B cell (primary cell): ENCODE data around the gene TCF7L2. TPM values are rescaled to one million over a fixed set of nuclear protein-coding genes. Genes with fewer than 3 reads are reported as not detected.

Experiments used
- ATAC-seq: fragments of 200-7000 bp; cut with Tn5 transposase; one replicate; pipeline ENCODE4 v1.10.0; 2021; ENCODE audit warnings: low read depth, mild to moderate bottlenecking, moderate number of reproducible peaks, moderate library complexity
- CTCF ChIA-PET: fragments of 350-600 bp; sonication (Branson Sonifier 250); formaldehyde crosslinking; loops from one replicate; lab custom pipeline; 2021; ENCODE audit warnings: antibody characterized with exemption, inconsistent platforms; lab: Charles Lee
- POLR2A ChIA-PET: fragments of 350-600 bp; sonication (Branson Sonifier 250); formaldehyde crosslinking; loops from one replicate; lab custom pipeline; 2021; ENCODE audit warnings: antibody characterized with exemption; lab: Charles Lee
- DNase-seq: peaks from one replicate; pipeline ENCODE4 v3.0.0; 2013
- H2AFZ ChIP-seq: 2 replicates; pipeline ENCODE4 v1.6.1; 2012; ENCODE audit warnings: mild to moderate bottlenecking, low read depth, low read length; ENCODE audit not compliant: insufficient read depth, poor library complexity, severe bottlenecking
- H3K27ac ChIP-seq, 2 donors: 1 replicate in 1 of 2; 2 replicates in 1 of 2; pipeline ENCODE4 v1.5.1; 2012 to 2013; ENCODE audit warnings: low read length in 2 of 2, mild to moderate bottlenecking in 2 of 2, moderate library complexity in 1 of 2
- H3K27me3 ChIP-seq, 4 experiments: fragments of 200-600 bp in 1 of 4; sonication (generic) in 1 of 4; replicated peaks in 1 of 4; 1 replicate in 2 of 4; 2 replicates in 2 of 4; pipeline versions ENCODE4 v1.6.1 to v1.7.0; 2013 to 2016; ENCODE audit warnings: low read length in 3 of 4, mild to moderate bottlenecking in 2 of 4, mixed read lengths in 1 of 4, moderate library complexity in 1 of 4; ENCODE audit not compliant: insufficient read depth in 4 of 4, control insufficient read depth in 3 of 4; ENCODE audit errors: control extremely low read depth in 1 of 4
- H3K36me3 ChIP-seq, 2 experiments: replicated peaks in 1 of 2; 1 replicate in 1 of 2; 2 replicates in 1 of 2; pipeline versions ENCODE4 v1.6.1 to v1.7.1; 2013; ENCODE audit warnings: low read length in 1 of 2; ENCODE audit not compliant: insufficient read depth in 2 of 2, control insufficient read depth in 1 of 2; ENCODE audit errors: control extremely low read depth in 1 of 2, extremely low read depth in 1 of 2
- H3K4me1 ChIP-seq, 2 donors: fragments of 200-600 bp in 1 of 2; sonication (generic) in 1 of 2; 1 replicate in 1 of 2; 2 replicates in 1 of 2; pipeline versions ENCODE4 v1.5.1 to v1.6.1; 2013 to 2017; ENCODE audit warnings: low read length in 2 of 2; ENCODE audit not compliant: control insufficient read depth in 2 of 2, insufficient read depth in 2 of 2
- H3K4me2 ChIP-seq: replicated peaks from 2 replicates; pipeline ENCODE3; 2012; ENCODE audit warnings: mild to moderate bottlenecking, low read depth, low read length; ENCODE audit not compliant: poor library complexity, severe bottlenecking
- H3K4me3 ChIP-seq, 5 experiments: fragments of 200-600 bp in 1 of 5; sonication (generic) in 1 of 5; 1 replicate in 3 of 5; 2 replicates in 2 of 5; pipeline versions ENCODE4 v1.5.1 to v1.7.0; 2011 to 2016; ENCODE audit warnings: low read length in 4 of 5, mild to moderate bottlenecking in 4 of 5, low read depth in 2 of 5, control low read depth in 1 of 5, moderate library complexity in 1 of 5; ENCODE audit not compliant: insufficient read depth in 1 of 5; ENCODE audit errors: control extremely low read depth in 1 of 5, extremely low read depth in 1 of 5
- H3K79me2 ChIP-seq: fragments of 200-600 bp; sonication (generic); one replicate; pipeline ENCODE4 v1.6.0; 2016; ENCODE audit warnings: low read length; ENCODE audit not compliant: control insufficient read depth, insufficient read depth
- H3K9ac ChIP-seq: fragments of 200-600 bp; sonication (generic); 2 replicates; pipeline ENCODE4 v1.6.1; 2017; ENCODE audit warnings: mild to moderate bottlenecking, low read length, moderate library complexity
- H3K9me3 ChIP-seq, 3 donors: one replicate each; pipeline versions ENCODE4 v1.6.1 to v1.7.1; 2013; ENCODE audit warnings: low read length in 2 of 3; ENCODE audit not compliant: control insufficient read depth in 2 of 3, insufficient read depth in 1 of 3; ENCODE audit errors: control extremely low read depth in 1 of 3
- H4K20me1 ChIP-seq: 2 replicates; pipeline ENCODE4 v1.6.0; 2012; ENCODE audit warnings: mild to moderate bottlenecking, low read length; ENCODE audit not compliant: insufficient read depth, control insufficient read depth, poor library complexity, severe bottlenecking
- H3K27ac Mint-ChIP-seq: one replicate; pipeline ENCODE4 v1.8.0; 2021; ENCODE audit warnings: mixed read lengths
- H3K27me3 Mint-ChIP-seq: one replicate; pipeline ENCODE4 v1.8.0; 2021; ENCODE audit warnings: mixed read lengths
- H3K4me1 Mint-ChIP-seq: one replicate; pipeline ENCODE4 v1.8.0; 2021; ENCODE audit warnings: mixed read lengths
- H3K4me3 Mint-ChIP-seq: one replicate; pipeline ENCODE4 v1.8.0; 2021; ENCODE audit warnings: mixed read lengths
- H3K9me3 Mint-ChIP-seq: one replicate; pipeline ENCODE4 v1.8.0; 2022; ENCODE audit warnings: mixed read lengths; ENCODE audit not compliant: insufficient read depth
- EZH2 ChIP-seq: IDR thresholded peaks from 2 replicates; pipeline ENCODE4 v1.6.1; 2012; ENCODE audit warnings: borderline replicate concordance, low read depth, mild to moderate bottlenecking, moderate library complexity, low read length; ENCODE audit not compliant: insufficient read depth, poor library complexity, severe bottlenecking
- WGBS: methylation state at CpG from one replicate; pipeline ENCODE4 v1.1.5; 2013; ENCODE audit warnings: missing lambda C conversion rate; ENCODE audit not compliant: insufficient coverage; 5-methylcytosine and 5-hydroxymethylcytosine counted together
- intact Hi-C: fragments of 100-400 bp; cut with micrococcal nuclease; formaldehyde crosslinking; loops from one replicate; pipeline ENCODE4 v1.10.0; 2022
- polyA plus RNA-seq: library from polyadenylated mRNA; depleted of rRNA; stranded (reverse); fragments of >200 nt; gene quantifications from 2 replicates; pipeline ENCODE4 v1.2.3, GENCODE V29; 2012
- total RNA-seq, 2 donors: library from RNA; stranded (reverse); fragments of 120-200 nt in 1 of 2; gene quantifications; 1 replicate in 1 of 2; 2 replicates in 1 of 2; pipeline versions ENCODE4 v1.2.3 to v1.2.4, GENCODE V29; 2013 to 2022
- TF ChIP-seq, protein P1 (sequence below): fragments of 200-600 bp; IDR thresholded peaks from one replicate; pipeline ENCODE4 v1.8.0; 2022; ENCODE audit warnings: antibody characterized with exemption, mild to moderate bottlenecking

TCF7L2 gene
- total and polyA plus RNA-seq, 2 donors (not counting 1 experiment from before 2014, with no cell fraction given), result 0.48 to 1.1 TPM

DNA sequence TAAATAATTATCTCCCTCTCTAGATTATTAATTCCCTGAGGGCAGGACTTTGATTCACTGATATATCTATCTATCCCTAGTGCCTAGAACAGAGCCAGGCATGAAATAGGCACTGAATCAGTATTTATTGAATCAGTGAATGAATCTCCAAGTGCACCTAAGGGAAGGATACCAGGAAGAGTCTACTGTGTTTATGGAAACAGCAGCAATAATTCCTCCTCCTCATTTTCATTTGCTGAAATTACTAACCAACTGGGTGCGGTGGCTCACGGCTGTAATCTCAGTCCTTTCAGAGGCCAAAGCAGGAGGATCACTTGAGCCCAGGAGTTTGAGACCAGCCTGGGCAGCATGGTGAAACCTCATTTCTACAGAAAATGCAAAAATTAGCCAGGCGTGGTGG lies 161.2 kb downstream of the TCF7L2 start:
- Histone ChIP-seq H3K4me2 (no peak overlapping the region), H3K79me2 (no peaks in the 10 kb centered on the region), H3K27ac (no peak overlapping the region), H3K4me3 (no peak overlapping the region), H4K20me1 (no peaks in the 10 kb centered on the region), H3K27me3 (peaks cover 0 to 2% (median 0%) of the 10 kb centered on the region in 4 experiments), H2AFZ (no peak overlapping the region), H3K36me3 (no peaks in the 10 kb centered on the region), H3K9ac (no peak overlapping the region), H3K9me3 (peaks cover 0 to 2% (median 0%) of the 10 kb centered on the region in 3 donors), H3K4me1 (no peaks in the 10 kb centered on the region)
- ChIA-PET POLR2A (no interaction called here), CTCF (no interaction called here)
- 96% methylated on average over 3 of the region's 3 CpGs for WGBS
- H3K4me3 Mint-ChIP-seq, result no peak overlapping the region
- TF ChIP-seq, protein P1, sequence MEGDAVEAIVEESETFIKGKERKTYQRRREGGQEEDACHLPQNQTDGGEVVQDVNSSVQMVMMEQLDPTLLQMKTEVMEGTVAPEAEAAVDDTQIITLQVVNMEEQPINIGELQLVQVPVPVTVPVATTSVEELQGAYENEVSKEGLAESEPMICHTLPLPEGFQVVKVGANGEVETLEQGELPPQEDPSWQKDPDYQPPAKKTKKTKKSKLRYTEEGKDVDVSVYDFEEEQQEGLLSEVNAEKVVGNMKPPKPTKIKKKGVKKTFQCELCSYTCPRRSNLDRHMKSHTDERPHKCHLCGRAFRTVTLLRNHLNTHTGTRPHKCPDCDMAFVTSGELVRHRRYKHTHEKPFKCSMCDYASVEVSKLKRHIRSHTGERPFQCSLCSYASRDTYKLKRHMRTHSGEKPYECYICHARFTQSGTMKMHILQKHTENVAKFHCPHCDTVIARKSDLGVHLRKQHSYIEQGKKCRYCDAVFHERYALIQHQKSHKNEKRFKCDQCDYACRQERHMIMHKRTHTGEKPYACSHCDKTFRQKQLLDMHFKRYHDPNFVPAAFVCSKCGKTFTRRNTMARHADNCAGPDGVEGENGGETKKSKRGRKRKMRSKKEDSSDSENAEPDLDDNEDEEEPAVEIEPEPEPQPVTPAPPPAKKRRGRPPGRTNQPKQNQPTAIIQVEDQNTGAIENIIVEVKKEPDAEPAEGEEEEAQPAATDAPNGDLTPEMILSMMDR, result no peak
- no peak for TF ChIP-seq EZH2
- H3K4me1 Mint-ChIP-seq, result no peaks in the 10 kb centered on the region
- H3K27me3 Mint-ChIP-seq, result peaks cover 15% of the 10 kb centered on the region
- no peak for ATAC-seq
- no peak for DNase-seq
- H3K27ac Mint-ChIP-seq, result no peak overlapping the region
- intact Hi-C loops, result no loop called here
- H3K9me3 Mint-ChIP-seq, result no peaks in the 10 kb centered on the region

DNA sequence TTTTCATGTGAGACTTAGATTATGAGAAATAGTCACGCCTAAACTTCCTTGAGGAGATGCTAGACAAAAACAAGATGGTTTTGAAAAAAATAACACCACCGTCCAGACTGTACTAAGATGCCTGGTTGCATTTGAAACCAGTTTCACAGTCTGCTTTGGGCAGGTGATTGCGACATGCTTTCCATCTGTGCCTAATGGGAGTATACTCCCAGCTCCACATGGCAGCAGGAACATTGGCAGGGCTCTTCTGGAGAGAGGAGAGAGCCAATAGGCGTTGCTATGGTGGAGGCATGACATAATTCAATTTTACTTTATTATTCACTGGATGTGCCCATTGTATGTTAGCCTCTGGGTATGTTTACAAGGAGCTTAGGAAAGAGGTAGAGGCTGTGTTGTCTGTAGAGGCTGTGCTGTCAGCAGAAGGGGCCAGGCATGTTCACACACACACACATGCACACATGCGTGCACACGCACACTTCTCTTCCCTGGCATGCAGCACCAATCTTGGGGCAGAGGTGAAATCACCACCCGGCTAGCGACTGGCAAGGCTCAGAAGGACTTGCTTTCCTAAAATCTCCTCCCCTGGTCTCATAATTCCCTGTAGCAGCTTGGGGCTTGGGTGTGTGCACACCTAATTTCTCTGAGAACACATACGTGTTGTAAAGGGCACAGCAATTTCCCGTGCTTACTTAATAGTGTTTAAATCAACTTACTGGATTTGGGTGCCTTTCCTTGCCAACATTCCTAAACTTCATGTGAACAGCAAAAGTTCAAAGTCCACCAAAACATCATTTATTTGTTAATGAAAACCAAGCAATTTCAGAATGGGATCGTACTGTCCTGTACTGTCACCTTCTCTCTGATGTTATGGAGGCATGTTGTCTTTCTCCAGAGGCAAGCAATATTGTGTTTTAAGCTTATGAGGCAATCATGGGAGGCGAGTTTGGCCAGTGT lies 162.1 kb downstream of the TCF7L2 start:
- H3K4me3 ChIP-seq, result no peak overlapping the region
- Mint-ChIP-seq H3K27me3 (peaks cover 21% of the 10 kb centered on the region), H3K4me3 (no peak overlapping the region), H3K27ac (no peak overlapping the region), H3K9me3 (no peaks in the 10 kb centered on the region), H3K4me1 (no peaks in the 10 kb centered on the region)
- ATAC-seq (no peak), DNase-seq (no peak)
- no peak for TF ChIP-seq EZH2
- TF ChIP-seq, protein P1, result no peak
- no peaks in the 10 kb centered on the region for H3K36me3 ChIP-seq
- H3K27me3 ChIP-seq, result peaks cover 0 to 2% (median 0%) of the 10 kb centered on the region in 4 experiments
- H4K20me1 ChIP-seq, result no peaks in the 10 kb centered on the region
- no peak overlapping the region for H3K9ac ChIP-seq
- H3K27ac ChIP-seq, result no peak overlapping the region
- peaks cover 0 to 2% (median 0%) of the 10 kb centered on the region in 3 donors for H3K9me3 ChIP-seq
- 93% methylated on average over 8 of the region's 12 CpGs for WGBS
- no peak overlapping the region for H3K4me2 ChIP-seq
- H2AFZ ChIP-seq, result no peak overlapping the region
- intact Hi-C loops, result no loop called here
- CTCF ChIA-PET, result no interaction called here
- H3K79me2 ChIP-seq, result no peaks in the 10 kb centered on the region
- POLR2A ChIA-PET, result no interaction called here
- H3K4me1 ChIP-seq, result no peaks in the 10 kb centered on the region
